ENCODE results near the gene CUL9.

- peak; percentile 67 for TF ChIP-seq CTCF (IDR thresholded peaks at IDR 0.05; ENCODE audit: insufficient read depth, low read length)
- peak; percentile 72; the same call in 1 of the 2 replicates for TF ChIP-seq POLR2AphosphoS5 (IDR thresholded peaks at IDR 0.05; ENCODE audit: low read depth)
Observed at GRCh38 chr6:43228951-43229802, 47.2 kb downstream of the CUL9 start, which contains the start of gene DNPH1.

Data from HL-60 (cell line).